MM.1S (cell line): Measurements from ENCODE around the gene GLRA3.

Experiments
- DNase-seq: peaks from one replicate; pipeline ENCODE4 v3.0.0-alpha.2; 2015
- H2AFZ ChIP-seq: fragments of 300-600 bp; sonication (generic); 2 replicates; pipeline ENCODE4 v1.6.0; 2016; ENCODE audit warnings: antibody characterized with exemption, low read length
- H3F3A ChIP-seq: fragments of 300-600 bp; sonication (generic); 2 replicates; pipeline ENCODE4 v1.6.1; 2016; ENCODE audit warnings: mild to moderate bottlenecking, antibody characterized with exemption, low read length, moderate library complexity, mixed read lengths; ENCODE audit not compliant: insufficient read depth
- H3K27ac ChIP-seq: fragments of 300-600 bp; sonication (generic); 2 replicates; pipeline ENCODE4 v1.5.1; 2016; ENCODE audit warnings: mild to moderate bottlenecking, low read length
- H3K27me3 ChIP-seq: fragments of 300-600 bp; sonication (generic); replicated peaks from 2 replicates; pipeline ENCODE4 v1.6.0; 2016; ENCODE audit warnings: low read length; ENCODE audit not compliant: insufficient read depth
- H3K36me3 ChIP-seq: fragments of 300-600 bp; sonication (generic); replicated peaks from 2 replicates; pipeline ENCODE4 v1.6.1; 2016; ENCODE audit warnings: mild to moderate bottlenecking, low read length, mixed read lengths; ENCODE audit not compliant: insufficient read depth
- H3K4me1 ChIP-seq: fragments of 300-600 bp; sonication (generic); 2 replicates; pipeline ENCODE4 v1.6.1; 2016; ENCODE audit warnings: low read length, mixed read lengths
- H3K4me2 ChIP-seq: fragments of 300-600 bp; sonication (generic); 2 replicates; pipeline ENCODE4 v1.6.0; 2016; ENCODE audit warnings: low read depth, low read length
- H3K4me3 ChIP-seq: fragments of 300-600 bp; sonication (generic); 2 replicates; pipeline ENCODE4 v1.5.1; 2016; ENCODE audit warnings: low read length, mixed read lengths
- H3K79me2 ChIP-seq: fragments of 300-600 bp; sonication (generic); 2 replicates; pipeline ENCODE4 v1.6.1; 2016; ENCODE audit warnings: mixed run types, low read length, mixed read lengths
- H3K9ac ChIP-seq: fragments of 300-600 bp; sonication (generic); 2 replicates; pipeline ENCODE4 v1.6.1; 2016; ENCODE audit warnings: low read length, mixed read lengths
- H3K9me2 ChIP-seq: fragments of 300-600 bp; sonication (generic); replicated peaks from 2 replicates; pipeline ENCODE4 v1.6.1; 2016; ENCODE audit warnings: mild to moderate bottlenecking, low read length, mixed read lengths; ENCODE audit not compliant: insufficient read depth
- H3K9me3 ChIP-seq: fragments of 300-600 bp; sonication (generic); replicated peaks from 2 replicates; pipeline ENCODE4 v1.6.1; 2016; ENCODE audit warnings: mild to moderate bottlenecking, low read length, mixed read lengths; ENCODE audit not compliant: insufficient read depth
- H4K20me1 ChIP-seq: fragments of 300-600 bp; sonication (generic); 2 replicates; pipeline ENCODE4 v1.6.1; 2016; ENCODE audit warnings: mild to moderate bottlenecking, low read length, moderate library complexity, mixed read lengths; ENCODE audit not compliant: insufficient read depth
- CTCF ChIP-seq: fragments of 300-600 bp; sonication (generic); IDR thresholded peaks from 2 replicates; pipeline ENCODE4 v1.5.1; 2016; ENCODE audit warnings: antibody characterized with exemption, low read length, mixed read lengths
- EZH2 ChIP-seq: fragments of 300-600 bp; sonication (generic); optimal IDR thresholded peaks from 2 replicates; pipeline ENCODE3; 2017; ENCODE audit warnings: low read depth, mild to moderate bottlenecking, antibody characterized with exemption, low read length, mixed read lengths
- EZH2phosphoT487 ChIP-seq: fragments of 300-600 bp; sonication (generic); IDR thresholded peaks from 2 replicates; pipeline ENCODE4 v1.6.1; 2018; ENCODE audit warnings: antibody characterized with exemption, low read length

Gene GLRA3

GRCh38 chr4:174629265-174629664, 199.8 kb downstream of the GLRA3 start:
- Histone ChIP-seq H3K9ac (no peak overlapping the region), H2AFZ (no peak overlapping the region), H3K9me2 (no peaks in the 10 kb centered on the region), H3K27ac (no peak overlapping the region), H3K27me3 (no peaks in the 10 kb centered on the region), H3K9me3 (no peaks in the 10 kb centered on the region), H3K79me2 (no peaks in the 10 kb centered on the region), H3K36me3 (no peaks in the 10 kb centered on the region), H3K4me2 (no peak overlapping the region), H3K4me1 (no peaks in the 10 kb centered on the region), H3F3A (no peaks in the 10 kb centered on the region), H3K4me3 (no peak overlapping the region), H4K20me1 (no peaks in the 10 kb centered on the region)
- DNase-seq = no peak
- TF ChIP-seq EZH2 (no peak), EZH2phosphoT487 (no peak), CTCF (no peak)

DNA sequence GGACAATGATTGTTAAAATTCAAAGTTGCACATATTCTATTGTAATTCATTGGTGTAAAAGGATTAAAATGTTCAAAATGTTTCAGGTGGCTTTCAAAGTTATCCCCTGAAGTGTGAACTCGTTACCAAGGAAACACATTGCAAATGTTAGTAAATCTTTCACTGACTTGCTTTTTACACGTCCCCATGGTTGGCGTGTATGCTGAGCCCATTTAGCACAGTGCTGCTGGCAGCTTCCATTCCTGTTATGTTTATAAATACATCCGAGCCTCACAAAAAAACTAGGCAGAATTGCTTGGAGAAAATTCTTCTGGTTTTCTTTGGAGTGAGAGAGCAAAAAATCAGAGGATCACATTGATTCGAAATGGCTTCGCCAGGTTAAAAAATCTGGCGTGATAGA, 200.9 kb downstream of the GLRA3 start:
- Histone ChIP-seq H3K79me2 (no peaks in the 10 kb centered on the region), H2AFZ (no peak overlapping the region), H3K4me1 (no peaks in the 10 kb centered on the region), H3F3A (no peaks in the 10 kb centered on the region), H3K27ac (no peak overlapping the region), H3K27me3 (no peaks in the 10 kb centered on the region), H3K9me3 (no peaks in the 10 kb centered on the region), H3K4me3 (no peak overlapping the region), H3K4me2 (no peak overlapping the region), H3K9me2 (no peaks in the 10 kb centered on the region), H3K9ac (no peak overlapping the region), H3K36me3 (no peaks in the 10 kb centered on the region), H4K20me1 (no peaks in the 10 kb centered on the region)
- no peak for DNase-seq
- no peak for TF ChIP-seq EZH2phosphoT487
- no peak for TF ChIP-seq CTCF
- no peak for TF ChIP-seq EZH2

DNA sequence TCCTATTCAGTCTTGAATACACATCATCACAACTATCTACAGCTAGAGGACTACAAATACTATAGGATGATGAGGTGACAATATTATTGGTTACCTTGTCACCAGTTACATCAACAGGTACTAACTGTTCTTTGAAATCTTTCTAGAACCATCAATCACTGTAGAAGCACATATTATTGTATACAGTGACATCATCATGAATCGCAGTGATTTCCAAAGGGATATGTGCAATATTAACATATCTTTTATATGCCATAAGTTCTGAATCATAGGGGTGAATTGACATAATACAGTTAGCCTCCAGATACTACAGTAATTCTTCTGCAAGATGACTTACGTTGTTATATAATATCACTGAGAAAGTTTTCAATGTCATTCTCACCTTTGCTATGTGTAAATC, 201.6 kb downstream of the GLRA3 start:
- H3K9me2 ChIP-seq = no peaks in the 10 kb centered on the region
- no peak overlapping the region for H3K27ac ChIP-seq
- no peaks in the 10 kb centered on the region for H4K20me1 ChIP-seq
- no peak overlapping the region for H3K4me2 ChIP-seq
- no peaks in the 10 kb centered on the region for H3F3A ChIP-seq
- H3K4me1 ChIP-seq = no peaks in the 10 kb centered on the region
- H3K9me3 ChIP-seq = no peaks in the 10 kb centered on the region
- H3K27me3 ChIP-seq = no peaks in the 10 kb centered on the region
- no peaks in the 10 kb centered on the region for H3K36me3 ChIP-seq
- no peak overlapping the region for H3K4me3 ChIP-seq
- no peak for TF ChIP-seq CTCF
- TF ChIP-seq EZH2 = no peak
- no peak for TF ChIP-seq EZH2phosphoT487
- H2AFZ ChIP-seq = no peak overlapping the region
- H3K79me2 ChIP-seq = no peaks in the 10 kb centered on the region
- no peak for DNase-seq
- no peak overlapping the region for H3K9ac ChIP-seq
